Calu3 (cell line): Measurements from ENCODE around the gene MAT1A. TPM values are rescaled to one million over a fixed set of nuclear protein-coding genes. Genes with fewer than 3 reads are reported as not detected.

Source experiments
- BruUV-seq: library from RNA; stranded (reverse); fragments of 400-500 nt; replicated peaks from 2 replicates; lab custom pipeline; 2021; lab: Mats Ljungman, UMichigan
- CTCF ChIA-PET: fragments of 300-600 bp; sonication (Branson Sonifier 250); formaldehyde crosslinking; loops from one replicate; lab custom pipeline; 2022; ENCODE audit warnings: antibody characterized with exemption; lab: Charles Lee
- DNase-seq: peaks from one replicate; pipeline ENCODE4 v3.0.0; 2022
- H3K27ac Mint-ChIP-seq: one replicate; pipeline ENCODE4 v1.8.0; 2022; ENCODE audit warnings: mixed read lengths; ENCODE audit not compliant: unreplicated experiment
- H3K27me3 Mint-ChIP-seq: one replicate; pipeline ENCODE4 v1.8.0; 2022; ENCODE audit warnings: mixed read lengths; ENCODE audit not compliant: unreplicated experiment
- H3K36me3 Mint-ChIP-seq: one replicate; pipeline ENCODE4 v1.8.0; 2022; ENCODE audit warnings: mild to moderate bottlenecking, moderate library complexity, mixed read lengths; ENCODE audit not compliant: insufficient read depth, unreplicated experiment
- H3K4me1 Mint-ChIP-seq: one replicate; pipeline ENCODE4 v1.8.0; 2022; ENCODE audit warnings: mild to moderate bottlenecking, low read depth, mixed read lengths; ENCODE audit not compliant: unreplicated experiment
- H3K4me3 Mint-ChIP-seq: one replicate; pipeline ENCODE4 v1.8.0; 2022; ENCODE audit warnings: mild to moderate bottlenecking, low read depth, moderate library complexity, mixed read lengths; ENCODE audit not compliant: unreplicated experiment
- H3K9me3 Mint-ChIP-seq: one replicate; pipeline ENCODE4 v1.8.0; 2022; ENCODE audit warnings: low read depth, mixed read lengths; ENCODE audit not compliant: unreplicated experiment
- intact Hi-C: fragments of 100-400 bp; cut with micrococcal nuclease; formaldehyde crosslinking; loops from one replicate; pipeline ENCODE4 v1.10.0; 2022; ENCODE audit not compliant: unreplicated experiment
- total RNA-seq: library from RNA; stranded (reverse); gene quantifications from 2 replicates; pipeline ENCODE4 v1.2.3, GENCODE V29; 2022
- TF ChIP-seq, protein P1 (sequence below): fragments of 200-600 bp; IDR thresholded peaks from one replicate; pipeline ENCODE4 v1.8.0; 2022; ENCODE audit warnings: antibody characterized with exemption; ENCODE audit not compliant: unreplicated experiment

The MAT1A gene
- total RNA-seq, 1 experiment from 2014 or later: not detected

DNA sequence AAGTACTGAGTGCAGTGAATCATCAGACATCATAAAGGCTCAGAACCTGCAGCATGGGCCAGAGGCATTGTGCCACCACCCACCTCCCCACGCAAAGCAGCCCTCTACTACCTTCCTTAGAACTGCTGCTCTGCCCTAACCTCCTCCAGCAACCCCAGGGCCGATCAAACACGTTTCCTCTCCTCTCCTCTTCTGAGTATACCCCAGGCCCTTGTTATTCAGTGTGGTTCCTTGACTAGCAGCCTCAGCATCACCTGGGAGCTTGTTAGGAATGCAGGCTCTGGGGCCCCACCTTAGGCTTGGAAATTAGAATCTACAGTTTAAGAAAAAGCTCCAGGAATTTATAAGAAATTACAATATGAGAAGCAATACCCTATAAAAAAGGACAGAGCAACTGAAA, 33.9 kb upstream of the MAT1A start:
- no TSS peak for BruUV-seq
- H3K27me3 Mint-ChIP-seq: peaks cover 43% of the 10 kb centered on the region
- no peak for DNase-seq
- intact Hi-C loops: no loop called here
- no peaks in the 10 kb centered on the region for H3K4me1 Mint-ChIP-seq
- no peaks in the 10 kb centered on the region for H3K36me3 Mint-ChIP-seq
- TF ChIP-seq, protein P1, sequence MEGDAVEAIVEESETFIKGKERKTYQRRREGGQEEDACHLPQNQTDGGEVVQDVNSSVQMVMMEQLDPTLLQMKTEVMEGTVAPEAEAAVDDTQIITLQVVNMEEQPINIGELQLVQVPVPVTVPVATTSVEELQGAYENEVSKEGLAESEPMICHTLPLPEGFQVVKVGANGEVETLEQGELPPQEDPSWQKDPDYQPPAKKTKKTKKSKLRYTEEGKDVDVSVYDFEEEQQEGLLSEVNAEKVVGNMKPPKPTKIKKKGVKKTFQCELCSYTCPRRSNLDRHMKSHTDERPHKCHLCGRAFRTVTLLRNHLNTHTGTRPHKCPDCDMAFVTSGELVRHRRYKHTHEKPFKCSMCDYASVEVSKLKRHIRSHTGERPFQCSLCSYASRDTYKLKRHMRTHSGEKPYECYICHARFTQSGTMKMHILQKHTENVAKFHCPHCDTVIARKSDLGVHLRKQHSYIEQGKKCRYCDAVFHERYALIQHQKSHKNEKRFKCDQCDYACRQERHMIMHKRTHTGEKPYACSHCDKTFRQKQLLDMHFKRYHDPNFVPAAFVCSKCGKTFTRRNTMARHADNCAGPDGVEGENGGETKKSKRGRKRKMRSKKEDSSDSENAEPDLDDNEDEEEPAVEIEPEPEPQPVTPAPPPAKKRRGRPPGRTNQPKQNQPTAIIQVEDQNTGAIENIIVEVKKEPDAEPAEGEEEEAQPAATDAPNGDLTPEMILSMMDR: no peak
- CTCF ChIA-PET: no interaction called here
- H3K9me3 Mint-ChIP-seq: no peaks in the 10 kb centered on the region
- no peak overlapping the region for H3K4me3 Mint-ChIP-seq
- no peak overlapping the region for H3K27ac Mint-ChIP-seq

DNA sequence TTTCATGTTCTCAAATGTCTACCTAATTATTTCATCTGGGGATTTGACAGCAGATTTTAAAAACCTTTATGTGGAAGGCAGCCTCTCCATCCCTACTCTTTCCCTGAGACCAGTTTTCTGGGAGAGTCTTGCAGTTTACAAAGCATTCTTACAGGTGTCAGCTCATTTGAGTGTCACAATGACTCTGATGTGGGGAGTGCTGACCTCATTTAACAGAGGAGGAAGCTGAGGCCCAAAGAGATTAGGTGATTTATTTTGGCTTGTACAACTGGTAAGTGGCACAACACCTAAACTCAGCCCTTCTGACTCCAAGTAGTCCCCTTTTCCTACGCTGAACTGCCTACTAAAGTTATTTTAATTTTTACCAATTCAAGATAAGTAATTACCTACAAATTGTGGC, 33.3 kb upstream of the MAT1A start:
- Mint-ChIP-seq H3K4me1 (no peaks in the 10 kb centered on the region), H3K36me3 (no peaks in the 10 kb centered on the region), H3K27ac (no peak overlapping the region), H3K9me3 (no peaks in the 10 kb centered on the region), H3K4me3 (no peak overlapping the region), H3K27me3 (peaks cover 43% of the 10 kb centered on the region)
- TF ChIP-seq, protein P1: no peak
- CTCF ChIA-PET: no interaction called here
- no TSS peak for BruUV-seq
- no peak for DNase-seq
- intact Hi-C loops: no loop called here

DNA sequence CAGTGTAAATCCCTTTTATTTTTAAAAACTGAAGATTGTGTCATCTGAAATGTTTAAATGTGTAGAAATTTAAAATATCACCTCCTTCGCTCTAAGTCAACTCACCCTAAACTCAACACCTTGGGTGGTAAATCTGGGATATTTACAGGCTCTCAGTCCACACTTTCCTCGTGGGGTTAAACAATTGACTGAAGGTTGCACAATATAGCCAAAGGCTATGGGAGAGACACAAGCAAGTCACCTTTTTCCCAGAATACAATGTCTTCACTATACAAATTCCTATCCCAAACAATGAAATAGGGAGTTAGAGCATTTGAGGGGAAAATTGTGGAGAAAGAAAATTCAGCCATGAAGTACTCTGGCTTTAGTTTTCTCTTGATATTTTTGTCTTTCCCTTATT, 32.7 kb upstream of the MAT1A start:
- BruUV-seq: no TSS peak
- H3K36me3 Mint-ChIP-seq: no peaks in the 10 kb centered on the region
- TF ChIP-seq, protein P1: no peak
- peaks cover 43% of the 10 kb centered on the region for H3K27me3 Mint-ChIP-seq
- H3K27ac Mint-ChIP-seq: no peak overlapping the region
- H3K4me1 Mint-ChIP-seq: no peaks in the 10 kb centered on the region
- no peaks in the 10 kb centered on the region for H3K9me3 Mint-ChIP-seq
- CTCF ChIA-PET: no interaction called here
- DNase-seq: no peak
- H3K4me3 Mint-ChIP-seq: no peak overlapping the region
- intact Hi-C loops: no loop called here

DNA sequence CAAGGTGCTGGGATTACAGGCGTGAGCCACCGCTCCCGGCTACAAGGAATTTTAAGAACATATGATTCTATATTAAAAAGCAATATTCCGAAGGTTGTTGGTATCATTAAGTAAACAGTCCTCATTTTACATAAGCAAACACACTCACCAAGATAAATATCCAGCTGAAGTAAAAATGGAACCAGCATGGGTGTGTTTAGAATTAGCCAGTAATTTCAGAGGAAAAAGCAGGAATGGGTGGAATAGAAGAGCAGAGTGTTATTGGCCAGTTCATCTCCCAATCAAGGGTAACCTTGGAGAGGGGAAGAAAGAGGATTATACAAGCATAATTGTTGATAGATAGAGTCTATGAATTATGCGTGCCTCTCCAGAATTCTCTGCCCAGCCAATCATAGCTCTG, 31.7 kb upstream of the MAT1A start:
- H3K27me3 Mint-ChIP-seq: peaks cover 43% of the 10 kb centered on the region
- H3K9me3 Mint-ChIP-seq: no peaks in the 10 kb centered on the region
- no peak overlapping the region for H3K27ac Mint-ChIP-seq
- no peak for DNase-seq
- no peak overlapping the region for H3K4me3 Mint-ChIP-seq
- intact Hi-C loops: no loop called here
- TF ChIP-seq, protein P1: no peak
- BruUV-seq: no TSS peak
- H3K4me1 Mint-ChIP-seq: no peaks in the 10 kb centered on the region
- CTCF ChIA-PET: no interaction called here
- no peaks in the 10 kb centered on the region for H3K36me3 Mint-ChIP-seq
